ENCODE measurements around the gene HPSE.

The HPSE gene

GRCh38 chr4:83266689-83267088, 68.0 kb downstream of the HPSE start:
- no peak overlapping the region for H3K27ac ChIP-seq
- TF ChIP-seq CTCF (conservative IDR thresholded peaks at IDR 0.05) (no peak), ZFX (IDR thresholded peaks at IDR 0.05) (no peak)

- TF ChIP-seq ZFX (IDR thresholded peaks at IDR 0.05) (no peak), CTCF (conservative IDR thresholded peaks at IDR 0.05) (no peak)
- H3K27ac ChIP-seq: no peak overlapping the region
These were observed 71.5 kb downstream of the HPSE start for GRCh38 chr4:83263106-83263505.

- H3K27ac ChIP-seq: no peak overlapping the region
- TF ChIP-seq ZFX (IDR thresholded peaks at IDR 0.05) (no peak), CTCF (conservative IDR thresholded peaks at IDR 0.05) (no peak)
These were observed 72.0 kb downstream of the HPSE start for GRCh38 chr4:83262682-83263081.

- no peak for TF ChIP-seq ZFX (IDR thresholded peaks at IDR 0.05)
- no peak for TF ChIP-seq CTCF (conservative IDR thresholded peaks at IDR 0.05)
- H3K27ac ChIP-seq: no peak overlapping the region
These were observed 73.3 kb downstream of the HPSE start for GRCh38 chr4:83261307-83261706.

GRCh38 chr4:83259586-83259985, 75.1 kb downstream of the HPSE start:
- H3K27ac ChIP-seq: no peak overlapping the region
- no peak for TF ChIP-seq CTCF (conservative IDR thresholded peaks at IDR 0.05)
- no peak for TF ChIP-seq ZFX (IDR thresholded peaks at IDR 0.05)

- H3K27ac ChIP-seq: no peak overlapping the region
- no peak for TF ChIP-seq ZFX (IDR thresholded peaks at IDR 0.05)
- TF ChIP-seq CTCF (conservative IDR thresholded peaks at IDR 0.05): no peak
These were observed 76.2 kb downstream of the HPSE start for GRCh38 chr4:83258461-83258860.

GRCh38 chr4:83257811-83258210, 76.8 kb downstream of the HPSE start:
- no peak overlapping the region for H3K27ac ChIP-seq
- TF ChIP-seq ZFX (IDR thresholded peaks at IDR 0.05): no peak
- TF ChIP-seq CTCF (conservative IDR thresholded peaks at IDR 0.05): no peak
